GM18858 (cell line): ENCODE measurements around the gene TMEM143.

ENCODE experiments used
- ATAC-seq: cut with Tn5 transposase; IDR thresholded peaks from one replicate; pipeline ENCODE4 v1.9.1; 2021; ENCODE audit not compliant: unreplicated experiment

Gene TMEM143

GRCh38 chr19:48361912-48362311 is 1.8 kb downstream of the TMEM143 start:
- ATAC-seq: no peak

DNA sequence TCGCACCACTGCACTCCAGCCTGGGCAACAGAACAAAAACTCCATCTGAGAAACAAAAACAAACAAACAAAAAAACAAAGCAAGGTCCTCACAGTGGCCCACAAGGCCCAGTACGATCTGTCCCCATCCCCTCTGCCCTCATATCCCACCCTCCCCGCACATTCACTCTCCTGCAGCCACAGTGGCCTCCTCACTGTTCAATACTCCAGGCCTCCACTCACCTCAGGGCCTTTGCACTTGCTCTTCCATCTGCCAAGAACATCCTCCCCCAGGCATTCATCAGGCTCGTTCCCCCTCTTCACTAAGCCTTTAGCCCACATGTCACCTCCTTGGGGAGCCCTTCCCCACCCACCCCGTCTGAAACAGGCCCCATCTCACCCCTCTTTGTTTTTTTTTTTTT is 4.6 kb downstream of the TMEM143 start:
- no peak for ATAC-seq

- no peak for ATAC-seq
Measured at GRCh38 chr19:48355365-48355954, 8.3 kb downstream of the TMEM143 start.

GRCh38 chr19:48354332-48354992 is 9.3 kb downstream of the TMEM143 start:
- ATAC-seq: no peak

- ATAC-seq: no peak
Measured at GRCh38 chr19:48353677-48354076, 10.1 kb downstream of the TMEM143 start.

DNA sequence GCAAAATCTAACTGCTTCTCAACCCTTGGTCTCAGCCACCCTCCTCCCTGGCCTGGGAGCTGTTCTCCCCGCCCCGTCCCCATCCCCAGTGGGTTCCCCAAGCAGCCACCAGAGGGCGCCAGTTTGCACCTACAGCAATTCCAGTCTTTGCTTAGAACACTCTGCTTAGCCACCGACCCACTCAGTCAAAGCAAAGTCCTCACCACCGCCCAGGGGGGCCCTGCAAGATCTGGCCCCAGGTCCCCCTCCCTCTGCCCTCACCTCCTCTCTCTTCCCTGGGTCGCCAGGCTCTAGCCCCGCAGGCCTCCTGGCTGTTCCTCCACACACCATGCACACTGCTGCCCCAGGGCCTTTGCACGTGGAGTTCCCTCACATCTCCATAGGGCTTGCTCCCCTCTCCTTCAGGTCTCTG is 12.4 kb downstream of the TMEM143 start:
- ATAC-seq: no peak

GRCh38 chr19:48350856-48351255 is 12.9 kb downstream of the TMEM143 start:
- ATAC-seq: no peak

GRCh38 chr19:48348737-48349136 is 15.0 kb downstream of the TMEM143 start:
- ATAC-seq: no peak

DNA sequence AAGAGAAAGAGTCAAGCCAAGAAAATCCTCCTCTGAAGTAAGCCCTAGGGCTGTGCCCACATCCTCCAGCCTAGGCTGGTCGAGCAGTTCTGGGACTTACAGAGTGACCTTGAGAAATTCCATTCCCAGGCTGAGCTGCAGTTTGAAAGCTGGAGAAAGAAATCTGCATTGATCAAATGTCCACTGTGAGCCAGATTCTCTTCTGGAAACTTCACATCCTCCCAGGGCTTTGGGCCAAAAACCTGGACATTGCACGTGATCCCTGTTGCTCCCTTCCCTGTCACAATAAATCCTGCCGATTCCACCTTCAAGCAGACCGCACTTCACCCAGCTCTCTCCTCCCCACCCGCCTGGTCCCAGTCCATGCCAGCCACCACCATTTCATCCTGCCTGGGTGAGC is 15.7 kb downstream of the TMEM143 start:
- no peak for ATAC-seq

GRCh38 chr19:48346191-48346590 is 17.5 kb downstream of the TMEM143 start:
- no peak for ATAC-seq

DNA sequence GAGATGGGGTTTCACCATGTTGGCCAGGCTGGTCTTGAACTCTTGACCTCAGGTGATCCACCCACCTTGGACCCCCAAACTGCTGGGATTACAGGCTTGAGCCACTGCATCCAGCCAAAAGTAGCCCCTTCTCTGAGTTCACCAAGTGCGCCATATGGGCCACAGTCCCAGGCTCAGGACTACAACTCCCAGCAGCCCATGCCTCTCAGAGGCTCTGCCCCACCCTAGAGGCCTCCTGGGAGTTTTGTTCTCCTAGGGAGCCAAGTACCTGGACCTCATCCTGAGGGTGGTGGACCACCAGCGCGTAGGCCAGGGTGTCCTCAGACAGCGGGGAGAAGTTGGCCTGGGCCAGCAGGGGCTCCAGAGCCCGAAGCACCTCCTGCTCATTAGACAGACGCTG is 18.8 kb downstream of the TMEM143 start:
- no peak for ATAC-seq

DNA sequence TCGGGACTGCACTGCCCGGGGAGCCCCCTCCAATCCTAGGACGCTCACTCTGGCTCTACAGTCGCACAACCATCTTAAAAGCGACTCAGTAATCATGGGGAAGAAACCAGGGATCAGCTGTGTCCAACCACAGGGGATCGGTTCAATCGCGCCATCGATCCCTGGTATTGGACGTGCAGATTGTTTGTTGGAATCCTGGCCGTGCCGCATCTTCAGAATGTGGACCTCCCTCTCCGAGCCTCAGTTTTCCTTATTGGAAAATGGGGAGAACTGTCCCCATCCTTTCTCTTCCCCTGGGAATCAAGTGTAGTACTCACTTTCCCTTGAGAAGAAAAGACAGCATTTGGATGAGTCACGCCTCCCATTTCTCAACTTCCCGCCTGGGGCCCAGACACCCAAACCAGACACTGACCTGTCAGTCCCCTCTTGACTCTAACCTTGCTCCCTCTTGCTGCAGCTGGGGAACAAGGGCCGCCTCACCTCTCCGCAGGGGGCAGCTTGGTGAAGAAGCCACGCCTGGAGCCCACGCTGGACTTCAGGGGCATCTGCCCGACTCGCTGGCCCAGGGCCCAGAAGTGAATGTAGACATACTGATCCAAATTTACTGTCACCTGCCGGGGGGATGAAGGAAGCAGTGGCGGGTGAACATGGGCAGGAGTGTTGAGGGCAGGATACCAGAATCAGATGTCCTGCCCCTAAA is 20.7 kb downstream of the TMEM143 start:
- no peak for ATAC-seq

GRCh38 chr19:48342414-48342738 is 21.4 kb downstream of the TMEM143 start:
- no peak for ATAC-seq

GRCh38 chr19:48341515-48342413 is 22.0 kb downstream of the TMEM143 start:
- ATAC-seq: no peak

GRCh38 chr19:48340995-48341394 is 22.7 kb downstream of the TMEM143 start:
- no peak for ATAC-seq

- ATAC-seq: no peak
Measured at GRCh38 chr19:48338802-48339503, 24.8 kb downstream of the TMEM143 start.

GRCh38 chr19:48338253-48338755 is 25.4 kb downstream of the TMEM143 start:
- ATAC-seq: no peak

- peak; percentile 40 for ATAC-seq
Measured at GRCh38 chr19:48333467-48334384, 30.0 kb downstream of the TMEM143 start.

DNA sequence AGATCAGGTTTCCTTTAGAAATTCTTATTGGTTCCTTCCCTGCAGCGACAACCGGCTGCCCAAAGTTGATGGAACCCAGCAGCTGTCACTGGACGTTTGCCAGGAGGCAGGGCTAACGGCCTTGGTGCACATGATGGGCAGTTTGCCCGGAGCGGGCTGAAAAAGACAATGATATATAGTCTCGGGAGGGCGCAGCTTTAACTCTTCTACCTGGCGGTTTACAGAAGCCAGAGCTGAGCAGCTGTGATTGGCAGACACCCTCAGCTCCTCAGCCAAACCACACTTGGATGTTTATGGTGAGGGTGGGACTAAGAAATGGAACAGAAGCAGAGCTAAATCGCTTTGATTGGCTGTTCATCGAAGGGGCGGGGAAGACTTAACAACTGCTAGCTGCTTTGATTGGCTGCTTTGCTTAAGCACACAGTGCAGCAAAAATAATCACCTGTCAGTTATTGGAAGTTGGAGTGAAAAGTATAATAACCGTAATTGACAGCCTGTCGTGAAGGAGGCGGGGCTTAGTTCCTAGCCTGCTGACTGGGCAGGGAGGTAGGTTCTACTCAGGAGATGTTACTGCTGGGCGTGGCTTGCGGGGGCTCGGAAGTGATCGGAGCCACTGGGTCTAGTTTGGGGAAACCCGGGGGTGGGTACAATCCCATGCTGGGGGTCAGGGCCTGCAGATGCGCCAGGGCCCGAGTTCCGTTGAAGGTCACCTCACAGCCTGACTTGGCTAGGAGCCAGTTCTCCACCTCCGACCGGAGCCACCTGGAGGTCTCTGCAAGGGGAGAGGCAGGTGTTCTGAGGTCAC is 30.9 kb downstream of the TMEM143 start:
- ATAC-seq: peak; percentile 51
